ENCODE results near the gene CASP10. TPM values are rescaled to one million over a fixed set of nuclear protein-coding genes. Genes with fewer than 3 reads are reported as not detected.

CASP10 gene
- total and polyA plus RNA-seq, 2 of the 8 experiments (the other 6 are each of a cell fraction or from before 2014, with no cell fraction given), result 2.3 to 4.0 TPM

DNA sequence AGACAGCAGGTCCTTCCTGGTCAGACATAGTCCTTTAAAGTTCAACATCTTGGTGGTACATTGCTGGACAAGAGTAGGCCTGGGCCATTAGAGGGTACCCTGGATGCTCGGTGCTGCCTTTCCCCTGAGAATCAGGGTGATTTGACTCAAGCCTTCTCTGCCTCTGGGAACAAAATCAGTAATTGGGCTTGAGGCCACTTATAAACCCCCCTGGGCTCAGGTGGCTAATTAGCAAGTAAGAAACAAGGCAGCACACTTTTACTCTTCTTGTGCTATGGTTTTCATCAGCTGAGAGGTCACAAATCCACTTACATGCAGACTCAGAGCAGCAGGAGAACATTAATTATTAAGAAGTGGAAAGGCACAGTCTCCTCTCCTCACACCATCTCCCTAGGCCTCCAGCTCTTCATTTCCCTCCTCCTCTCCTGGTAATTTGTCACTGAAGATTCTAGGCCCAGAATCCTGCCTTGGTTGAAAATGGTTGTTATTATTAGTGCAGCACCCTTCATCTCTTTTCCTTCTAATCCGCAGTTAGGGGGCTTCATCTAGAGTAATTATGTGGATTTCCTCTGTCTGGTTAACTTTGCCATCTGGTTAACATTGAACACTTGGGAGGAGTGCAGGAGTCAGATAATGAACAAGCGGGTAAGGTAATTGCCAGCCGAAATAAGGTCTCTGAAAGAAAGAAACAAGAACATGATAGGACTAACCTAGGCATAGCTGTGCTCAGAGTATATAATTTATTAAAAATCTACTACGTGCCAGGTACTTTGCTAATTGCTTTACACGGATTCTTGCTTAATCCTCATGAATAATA is 29.7 kb upstream of the CASP10 start:
- Histone ChIP-seq H3K9me3 (ENCODE audit: insufficient read depth in 2 of 2, low read depth in 1 of 2, low read length in 1 of 2) (no peaks in the 10 kb centered on the region), H3K14ac (ENCODE audit: insufficient read length) (no peak overlapping the region), H3K18ac (ENCODE audit: extremely low read depth, low read length) (no peak overlapping the region), H2BK120ac (replicated peaks; ENCODE audit: low read depth, low read length) (no peak overlapping the region), H2BK12ac (ENCODE audit: low read depth, low read length) (no peak overlapping the region), H3K4me2 (ENCODE audit: insufficient read depth in 1 of 2, low read depth in 2 of 2, low read length in 2 of 2) (no peak overlapping the region), H2BK20ac (ENCODE audit: low read length) (no peak overlapping the region), H3K9ac (replicated peaks in 1 of 4; ENCODE audit: extremely low read depth in 1 of 4, low read depth in 3 of 4, low read length in 3 of 4) (no peak overlapping the region), H3K23ac (ENCODE audit: insufficient read length) (no peak overlapping the region), H3K4me1 (replicated peaks in 1 of 4; ENCODE audit: control insufficient read depth in 3 of 4, insufficient read depth in 4 of 4, low read length in 3 of 4) (peaks cover 0 to 6% (median 3%) of the 10 kb centered on the region in 4 experiments; a peak in 1 of 7 replicates), H3K23me2 (ENCODE audit: low read depth, low read length) (no peaks in the 10 kb centered on the region), H3K79me1 (ENCODE audit: low read depth, low read length) (no peaks in the 10 kb centered on the region), H3K4me3 (ENCODE audit: extremely low read depth in 1 of 4, insufficient read depth in 2 of 4, low read depth in 3 of 4, low read length in 4 of 4) (no peak overlapping the region), H4K5ac (ENCODE audit: insufficient read length, low read depth, low read length) (no peak overlapping the region), H2BK15ac (ENCODE audit: low read length) (no peak overlapping the region), H3K56ac (replicated peaks; ENCODE audit: insufficient read length, low read depth, low read length) (no peak overlapping the region), H3K79me2 (ENCODE audit: control insufficient read depth in 1 of 2, insufficient read depth in 2 of 2, low read length in 2 of 2) (no peaks in the 10 kb centered on the region), H2AFZ (ENCODE audit: low read length) (no peak overlapping the region), H2BK5ac (ENCODE audit: low read depth, low read length) (no peak overlapping the region), H4K91ac (replicated peaks; ENCODE audit: insufficient read length, low read length) (no peak overlapping the region), H3K36me3 (ENCODE audit: control insufficient read depth in 2 of 4, insufficient read depth in 4 of 4, low read length in 3 of 4) (no peaks in the 10 kb centered on the region), H3K27ac (ENCODE audit: low read depth, low read length) (no peak overlapping the region), H4K8ac (ENCODE audit: extremely low read depth, insufficient read depth, low read length) (no peak overlapping the region), H2AK5ac (ENCODE audit: low read depth, low read length) (no peak overlapping the region), H3K27me3 (replicated peaks in 1 of 4; ENCODE audit: control insufficient read depth in 3 of 4, extremely low read depth in 1 of 4, insufficient read depth in 3 of 4, low read length in 3 of 4) (no peaks in the 10 kb centered on the region), H3K4ac (replicated peaks; ENCODE audit: insufficient read length, low read depth, low read length) (no peak overlapping the region), H4K20me1 (replicated peaks in 1 of 2; ENCODE audit: control insufficient read depth in 1 of 2, insufficient read depth in 2 of 2, low read length in 2 of 2) (no peaks in the 10 kb centered on the region)
- FAIRE-seq (no peak), DNase-seq (ENCODE audit: low read depth in 1 of 2, low spot score in 2 of 2) (no peak)
- ChIA-PET CTCF (ENCODE audit: partially characterized antibody) (interaction anchor here (0.9 to 2.0 kb wide), 8 partner anchors 8 to 192 kb away, joined by 3 to 6 read pairs (median 3); partner anchors contain the start of genes CFLAR and ORC2), POLR2A (ENCODE audit: partially characterized antibody) (interaction anchor here (0.7 to 1.0 kb wide), 2 partner anchors 26 to 189 kb away, joined by 3 read pairs; partner anchors contain the start of gene ORC2)
- 86% methylated on average over 6 of the region's 6 CpGs; no CpG with 5 or more reads in 1 of the 2 experiments for WGBS, 2 experiments (ENCODE audit: extremely low coverage in 1 of 2, insufficient coverage in 1 of 2, insufficient read length in 1 of 2, insufficient replicate concordance in 2 of 2, low coverage in 1 of 2, low lambda C conversion rate in 2 of 2, missing lambda C conversion rate in 1 of 2)
- TF ChIP-seq, protein P1, sequence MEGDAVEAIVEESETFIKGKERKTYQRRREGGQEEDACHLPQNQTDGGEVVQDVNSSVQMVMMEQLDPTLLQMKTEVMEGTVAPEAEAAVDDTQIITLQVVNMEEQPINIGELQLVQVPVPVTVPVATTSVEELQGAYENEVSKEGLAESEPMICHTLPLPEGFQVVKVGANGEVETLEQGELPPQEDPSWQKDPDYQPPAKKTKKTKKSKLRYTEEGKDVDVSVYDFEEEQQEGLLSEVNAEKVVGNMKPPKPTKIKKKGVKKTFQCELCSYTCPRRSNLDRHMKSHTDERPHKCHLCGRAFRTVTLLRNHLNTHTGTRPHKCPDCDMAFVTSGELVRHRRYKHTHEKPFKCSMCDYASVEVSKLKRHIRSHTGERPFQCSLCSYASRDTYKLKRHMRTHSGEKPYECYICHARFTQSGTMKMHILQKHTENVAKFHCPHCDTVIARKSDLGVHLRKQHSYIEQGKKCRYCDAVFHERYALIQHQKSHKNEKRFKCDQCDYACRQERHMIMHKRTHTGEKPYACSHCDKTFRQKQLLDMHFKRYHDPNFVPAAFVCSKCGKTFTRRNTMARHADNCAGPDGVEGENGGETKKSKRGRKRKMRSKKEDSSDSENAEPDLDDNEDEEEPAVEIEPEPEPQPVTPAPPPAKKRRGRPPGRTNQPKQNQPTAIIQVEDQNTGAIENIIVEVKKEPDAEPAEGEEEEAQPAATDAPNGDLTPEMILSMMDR (IDR thresholded peaks at IDR 0.05; ENCODE audit: control extremely low read depth in 1 of 3, insufficient read depth in 1 of 3, low read depth in 1 of 3, low read length in 3 of 3), result no peak
- TF ChIP-seq RNF2 (IDR thresholded peaks at IDR 0.05; ENCODE audit: borderline replicate concordance, low read depth, low read length, missing control alignments, poor library complexity, severe bottlenecking) (no peak), HDAC2 (IDR thresholded peaks at IDR 0.05; ENCODE audit: borderline replicate concordance in 1 of 2, low read depth in 2 of 2, low read length in 2 of 2) (no peak), SRF (IDR thresholded peaks at IDR 0.05; ENCODE audit: low read depth, low read length) (no peak), RBBP5 (IDR thresholded peaks at IDR 0.05; ENCODE audit: borderline replicate concordance, low read depth, low read length) (no peak), TCF12 (IDR thresholded peaks at IDR 0.05; ENCODE audit: low read depth, low read length) (no peak), TBP (IDR thresholded peaks at IDR 0.05; ENCODE audit: low read depth, low read length) (no peak), SIX5 (IDR thresholded peaks at IDR 0.05; ENCODE audit: low read depth, low read length) (no peak), ZNF274 (IDR thresholded peaks at IDR 0.05; ENCODE audit: borderline replicate concordance, extremely low read depth, low read length) (no peak)

All from H1 (cell line).